GM19455 (cell line): ENCODE results near the gene TRIM13.
A peak's percentile ranks its signal among the peaks of the same experiment; 100 is the strongest.
"Not testable (repeated sequence)": the region's sequence is repeated elsewhere in the genome, so short reads cannot be mapped to it uniquely, and the experiment has no call there.

Experiments used
- ATAC-seq: cut with Tn5 transposase; IDR thresholded peaks from one replicate; pipeline ENCODE4 v1.9.1; 2021; ENCODE audit not compliant: unreplicated experiment

The TRIM13 gene, protein sequence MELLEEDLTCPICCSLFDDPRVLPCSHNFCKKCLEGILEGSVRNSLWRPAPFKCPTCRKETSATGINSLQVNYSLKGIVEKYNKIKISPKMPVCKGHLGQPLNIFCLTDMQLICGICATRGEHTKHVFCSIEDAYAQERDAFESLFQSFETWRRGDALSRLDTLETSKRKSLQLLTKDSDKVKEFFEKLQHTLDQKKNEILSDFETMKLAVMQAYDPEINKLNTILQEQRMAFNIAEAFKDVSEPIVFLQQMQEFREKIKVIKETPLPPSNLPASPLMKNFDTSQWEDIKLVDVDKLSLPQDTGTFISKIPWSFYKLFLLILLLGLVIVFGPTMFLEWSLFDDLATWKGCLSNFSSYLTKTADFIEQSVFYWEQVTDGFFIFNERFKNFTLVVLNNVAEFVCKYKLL

DNA sequence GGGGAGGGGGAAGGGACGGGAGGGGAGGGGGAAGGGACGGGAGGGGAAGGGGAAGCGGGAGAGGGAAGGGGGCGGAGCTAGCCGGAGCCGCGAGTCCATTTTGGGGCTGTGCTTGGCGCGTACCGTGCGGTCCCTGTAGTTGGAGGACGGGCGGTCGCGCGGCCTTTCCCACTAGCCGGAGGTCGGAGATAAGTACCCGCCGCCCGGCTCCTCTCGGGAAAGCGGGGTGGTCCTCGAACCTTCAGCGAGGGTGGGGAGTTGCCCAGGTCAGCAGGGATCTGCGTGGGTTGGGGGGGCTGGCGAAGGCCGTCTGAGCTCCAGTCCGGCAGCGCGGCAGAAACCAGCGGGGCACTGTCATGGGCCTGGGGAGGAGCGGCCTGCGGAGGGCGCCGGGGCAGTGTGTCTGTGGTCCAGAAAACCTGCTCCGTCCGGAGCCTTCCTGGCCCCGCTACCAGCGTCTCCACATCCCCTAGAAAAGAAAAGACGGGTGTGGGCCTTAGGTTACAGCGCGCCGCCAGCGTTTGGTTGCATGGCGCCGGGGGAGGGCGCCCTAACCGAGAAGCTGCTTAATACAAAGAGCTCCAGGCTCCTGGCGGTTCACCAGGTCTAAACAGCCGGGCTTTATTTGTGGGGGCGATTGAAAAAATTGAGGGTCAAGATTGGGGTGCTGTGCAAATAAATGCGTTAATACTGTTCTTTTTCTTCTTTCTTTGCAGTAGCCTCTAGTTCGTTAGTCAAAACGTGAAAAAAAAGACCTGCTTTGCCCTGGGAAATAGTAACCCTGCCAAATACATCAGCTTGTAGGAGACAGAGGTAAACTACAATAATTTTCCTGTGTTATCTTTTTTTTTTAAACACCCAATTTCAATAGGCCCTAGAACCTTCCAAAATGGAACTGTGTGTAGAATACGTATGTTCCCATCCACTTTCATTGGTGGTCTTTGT is at the start of gene TRIM13:
Gene TRIM13, plus strand, starts transcription at position 92 of the 945 bp plus-strand sequence. CDS start 14,899 bp downstream, outside the sequence.
- peak; percentile 73 for ATAC-seq

DNA sequence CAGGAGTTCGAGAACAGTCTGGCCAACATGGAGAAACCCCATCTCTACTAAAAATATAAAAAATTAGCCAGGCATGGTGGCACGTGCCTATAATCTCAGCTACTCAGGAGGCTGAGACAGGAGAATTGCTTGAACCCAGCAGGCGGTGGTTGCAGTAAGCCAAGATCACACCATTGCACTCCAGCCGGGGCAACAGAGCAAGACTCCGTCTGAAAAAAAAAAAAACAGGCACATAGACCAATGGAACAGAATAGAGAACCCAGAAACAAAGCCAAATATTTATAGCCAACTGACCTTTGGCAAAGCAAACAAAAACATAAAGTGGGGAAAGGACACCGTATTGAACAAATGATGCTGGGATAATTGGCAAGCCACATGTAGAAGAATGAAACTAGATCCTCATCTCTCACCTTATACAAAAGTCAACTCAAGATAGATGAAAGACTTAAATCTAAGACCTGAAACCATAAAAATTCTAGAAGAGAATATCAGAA is 48.0 kb upstream of the TRIM13 start:
- ATAC-seq, result not testable (repeated sequence)

- no peak for ATAC-seq
Measured at GRCh38 chr13:49951754-49952535, 44.9 kb upstream of the TRIM13 start.

DNA sequence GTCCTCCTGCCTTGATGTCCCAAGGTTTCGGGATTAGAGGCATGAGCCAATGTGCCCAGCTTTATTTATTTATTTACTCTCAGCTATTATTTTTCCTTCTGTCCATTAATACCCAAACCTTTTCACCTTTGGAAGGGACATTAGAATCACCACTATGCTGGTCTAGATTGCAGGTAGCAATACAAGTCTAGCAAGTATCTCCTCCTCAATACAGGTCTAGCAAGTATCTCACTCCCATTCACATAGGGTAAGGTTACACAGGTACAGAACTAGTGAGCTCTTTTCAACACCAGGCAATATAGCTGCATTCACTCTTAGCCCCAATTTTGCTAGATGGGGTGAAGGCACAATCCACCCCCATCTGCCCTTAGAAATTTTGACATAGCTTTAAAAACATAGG is 43.3 kb upstream of the TRIM13 start:
- no peak for ATAC-seq

GRCh38 chr13:49954674-49955455 is 42.0 kb upstream of the TRIM13 start:
- ATAC-seq, result no peak

DNA sequence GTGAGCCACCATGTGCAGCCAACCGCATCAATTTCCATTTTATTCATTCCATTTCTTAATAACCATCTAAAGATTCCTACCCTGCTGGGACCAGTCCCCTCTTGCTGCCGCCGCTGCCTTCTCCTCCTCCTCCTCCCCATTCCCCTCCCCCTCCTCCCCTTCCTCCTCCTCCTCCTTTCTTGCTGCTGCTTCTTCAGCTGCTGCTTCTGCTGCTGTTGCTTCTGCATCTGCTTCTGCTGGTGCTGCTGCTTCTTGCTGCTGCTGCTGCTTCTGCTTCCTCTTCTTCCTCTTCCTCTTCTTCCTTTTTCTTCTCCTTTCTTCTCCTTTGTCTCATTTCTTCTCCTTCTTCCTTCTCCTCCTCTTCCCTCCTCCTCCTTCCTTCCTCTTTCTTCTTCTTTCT is 40.7 kb upstream of the TRIM13 start:
- ATAC-seq, result no peak

GRCh38 chr13:49958321-49958720 is 38.5 kb upstream of the TRIM13 start:
- ATAC-seq, result no peak

- ATAC-seq, result no peak
Measured at GRCh38 chr13:49967456-49967855, 29.4 kb upstream of the TRIM13 start.

GRCh38 chr13:49972709-49973108 is 24.1 kb upstream of the TRIM13 start:
- ATAC-seq, result no peak

GRCh38 chr13:49975826-49976225 is 21.0 kb upstream of the TRIM13 start:
- no peak for ATAC-seq

GRCh38 chr13:49976314-49977258 is 20.3 kb upstream of the TRIM13 start:
- ATAC-seq, result no peak

DNA sequence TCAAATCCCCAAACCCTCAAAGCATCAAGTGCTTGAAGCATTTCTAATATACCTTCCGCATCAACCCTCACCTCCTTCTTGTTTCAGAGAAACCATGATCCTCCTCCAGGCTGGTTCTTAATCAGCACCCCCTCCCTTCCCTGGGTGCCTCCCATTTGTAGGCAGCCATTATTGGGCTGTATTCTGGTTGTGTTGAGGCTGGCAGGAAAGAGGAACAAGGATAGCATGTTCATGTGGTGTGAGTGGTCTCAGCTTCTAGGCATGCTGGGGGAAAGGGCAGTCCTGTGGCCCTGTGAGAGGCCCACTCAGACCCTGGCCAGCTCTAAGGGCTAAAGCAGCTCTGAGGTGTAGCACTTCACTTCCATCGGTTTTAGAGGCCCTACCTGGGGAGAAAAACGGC is 18.9 kb upstream of the TRIM13 start:
- ATAC-seq, result no peak

GRCh38 chr13:49980266-49980665 is 16.6 kb upstream of the TRIM13 start:
- no peak for ATAC-seq

- ATAC-seq, result no peak
Measured at GRCh38 chr13:49985129-49985528, 11.7 kb upstream of the TRIM13 start.

GRCh38 chr13:49986471-49986870 is 10.4 kb upstream of the TRIM13 start:
- no peak for ATAC-seq

GRCh38 chr13:49990612-49991011 is 6.2 kb upstream of the TRIM13 start:
- not testable (repeated sequence) for ATAC-seq

- ATAC-seq, result no peak
Measured at GRCh38 chr13:49993111-49993510, 3.7 kb upstream of the TRIM13 start.

DNA sequence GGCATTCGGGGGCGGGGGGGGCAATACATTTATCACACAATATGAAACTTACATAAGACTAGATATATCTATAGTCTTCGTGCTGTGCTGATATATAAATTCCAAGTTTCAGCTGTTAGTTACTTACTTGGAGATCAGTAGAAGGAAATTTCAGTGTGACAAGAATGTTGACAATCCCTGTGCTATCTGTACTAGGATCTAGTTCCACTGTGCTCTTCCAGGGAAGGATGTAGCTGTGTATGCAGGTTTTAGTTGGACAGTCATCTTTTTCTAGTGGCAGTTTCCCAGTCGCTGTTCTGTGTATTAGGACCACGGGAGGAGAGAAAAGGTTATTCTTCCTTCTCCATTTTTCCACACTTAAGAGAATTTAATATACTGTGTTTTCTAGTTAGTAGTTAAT is 3.2 kb upstream of the TRIM13 start:
- ATAC-seq, result no peak

DNA sequence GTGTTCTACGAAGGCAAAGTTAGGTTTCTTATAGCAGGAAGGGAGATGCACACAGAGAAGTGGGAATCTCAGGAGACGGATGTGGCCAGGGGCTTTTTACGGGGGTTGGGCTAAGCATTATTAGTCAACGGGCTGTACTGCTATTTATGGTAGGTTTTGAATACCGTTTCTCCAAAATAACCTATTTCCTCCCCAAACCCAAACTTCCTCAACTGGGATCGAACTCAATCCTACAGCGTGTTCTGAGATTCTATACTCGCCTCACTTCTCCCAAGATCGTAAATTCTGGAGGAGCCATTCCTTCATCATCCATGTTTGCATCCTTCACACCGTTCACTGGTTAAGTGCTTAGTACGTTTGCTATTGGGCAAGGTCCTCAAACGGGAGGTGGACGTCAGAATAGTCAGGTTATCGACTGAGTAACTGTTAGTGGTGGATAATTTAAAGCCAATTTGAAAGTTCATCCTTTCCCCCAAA is 1.2 kb upstream of the TRIM13 start:
- no peak for ATAC-seq
